A549 (cell line): ENCODE measurements around the gene RNF123. TPM values are rescaled to one million over a fixed set of nuclear protein-coding genes. Genes with fewer than 3 reads are reported as not detected.

Experiments
- ATAC-seq, 2 experiments: fragments of 200-7000 bp in 1 of 2; fragments of >200 bp in 1 of 2; cut with Nextera tagmentation in 1 of 2; cut with Tn5 transposase in 1 of 2; 3 replicates each; pipeline versions ENCODE4 v1.8.0 to v1.9.1; 2018 to 2020; ENCODE audit warnings: mild to moderate bottlenecking in 1 of 2, moderate library complexity in 1 of 2
- CTCF ChIA-PET: fragments of 300-600 bp; sonication (Branson Sonifier 250); formaldehyde crosslinking; extraction: SDS; loops from one replicate; lab custom pipeline; 2021; ENCODE audit warnings: antibody characterized with exemption, inconsistent platforms; lab: Yijun Ruan, JAX
- POLR2A ChIA-PET: fragments of 350-600 bp; formaldehyde crosslinking; extraction: SDS; loops from one replicate; lab custom pipeline; 2021; ENCODE audit warnings: antibody characterized with exemption, inconsistent platforms; lab: Yijun Ruan, JAX
- DNase-seq, 2 experiments: peaks; one replicate each; pipeline versions ENCODE4 v3.0.0 to v3.0.0-alpha.2; 2011 to 2016; ENCODE audit warnings: low read depth in 1 of 2, low spot score in 1 of 2
- FAIRE-seq: peaks from 2 replicates; lab custom pipeline; 2011; peaks lifted over from hg19 to GRCh38; lab: Jason Lieb, UNC
- H3K27ac ChIP-seq, 2 experiments: fragments of >200 bp; sonication (Bioruptor Twin); formaldehyde crosslinking; 3 replicates each; pipeline ENCODE4 v1.5.1; 2016 to 2017
- H3K4me1 ChIP-seq: fragments of >200 bp; sonication (Bioruptor Twin); formaldehyde crosslinking; 3 replicates; pipeline ENCODE4 v1.6.1; 2016
- H3K4me2 ChIP-seq: fragments of >200 bp; sonication (Bioruptor Twin); formaldehyde crosslinking; 3 replicates; pipeline ENCODE4 v1.6.1; 2016
- H3K4me3 ChIP-seq: fragments of >200 bp; sonication (Bioruptor Twin); formaldehyde crosslinking; 3 replicates; pipeline ENCODE4 v1.5.1; 2016
- H3K9me3 ChIP-seq: fragments of >200 bp; sonication (Bioruptor Twin); formaldehyde crosslinking; 3 replicates; pipeline ENCODE4 v1.6.1; 2016
- ATOH8 ChIP-seq: fragments of 250-450 bp; sonication (Bioruptor Pico); IDR thresholded peaks from 2 replicates; pipeline ENCODE4 v1.5.0; 2020; ENCODE audit warnings: low read depth, mild to moderate bottlenecking, moderate library complexity
- CHD2 ChIP-seq: fragments of 150-350 bp; IDR thresholded peaks from 2 replicates; pipeline ENCODE4 v1.6.1; 2014; ENCODE audit warnings: low read length; ENCODE audit not compliant: partially characterized antibody
- CHD4 ChIP-seq: fragments of 200-600 bp; sonication (generic); IDR thresholded peaks from 2 replicates; pipeline ENCODE4 v1.6.1; 2016; ENCODE audit warnings: antibody characterized with exemption, mild to moderate bottlenecking, borderline replicate concordance
- FOSB ChIP-seq: fragments of 250-450 bp; sonication (Bioruptor Pico); IDR thresholded peaks from 2 replicates; pipeline ENCODE4 v1.5.0; 2020; ENCODE audit warnings: mild to moderate bottlenecking, moderate library complexity
- FOXS1 ChIP-seq: fragments of 250-450 bp; sonication (Bioruptor Pico); IDR thresholded peaks from 2 replicates; pipeline ENCODE4 v1.5.0; 2020; ENCODE audit warnings: mild to moderate bottlenecking, moderate library complexity
- HOXA7 ChIP-seq: fragments of 250-450 bp; sonication (Bioruptor Pico); IDR thresholded peaks from 2 replicates; pipeline ENCODE4 v1.5.0; 2020; ENCODE audit warnings: mild to moderate bottlenecking, moderate library complexity
- HOXB13 ChIP-seq: fragments of 250-450 bp; sonication (Bioruptor Pico); IDR thresholded peaks from 2 replicates; pipeline ENCODE4 v1.5.0; 2020; ENCODE audit warnings: low read depth, mild to moderate bottlenecking, moderate library complexity
- JUNB ChIP-seq: fragments of >200 bp; sonication (Bioruptor Twin); formaldehyde crosslinking; IDR thresholded peaks from 2 replicates; pipeline ENCODE4 v1.6.1; 2016
- KDM1A ChIP-seq: fragments of 200-600 bp; sonication (generic); IDR thresholded peaks from 2 replicates; pipeline ENCODE4 v1.6.1; 2016; ENCODE audit warnings: low read depth, mild to moderate bottlenecking
- KDM5A ChIP-seq: fragments of 200-600 bp; sonication (generic); IDR thresholded peaks from 2 replicates; pipeline ENCODE4 v1.6.1; 2016; ENCODE audit warnings: antibody characterized with exemption, mild to moderate bottlenecking
- MAX ChIP-seq: IDR thresholded peaks from 2 replicates; pipeline ENCODE4 v1.6.1; 2012
- NFE2L2 ChIP-seq: fragments of 150-350 bp; conservative IDR thresholded peaks from 2 replicates; pipeline ENCODE4 v1.6.1; 2014; ENCODE audit warnings: low read length
- POLR2A ChIP-seq: IDR thresholded peaks from 2 replicates; pipeline ENCODE4 v1.6.1; 2012; ENCODE audit warnings: mild to moderate bottlenecking, low read length
- POLR2AphosphoS2 ChIP-seq: conservative IDR thresholded peaks from 2 replicates; pipeline ENCODE4 v1.6.1; 2012; ENCODE audit warnings: low read length, improper control_type of control experiment, inconsistent platforms
- RFX5 ChIP-seq: fragments of 450-650 bp; IDR thresholded peaks from 2 replicates; pipeline ENCODE4 v1.7.1; 2014; ENCODE audit warnings: antibody characterized with exemption, mild to moderate bottlenecking, moderate library complexity
- SREBF2 ChIP-seq: fragments of 450-650 bp; IDR thresholded peaks from 2 replicates; pipeline ENCODE4 v1.6.1; 2014; ENCODE audit warnings: mild to moderate bottlenecking, moderate library complexity
- TFCP2L1 ChIP-seq: fragments of 250-450 bp; sonication (Bioruptor Pico); IDR thresholded peaks from 2 replicates; pipeline ENCODE4 v1.5.0; 2021; ENCODE audit warnings: mild to moderate bottlenecking
- TP53 ChIP-seq: fragments of 250-450 bp; sonication (Bioruptor Pico); IDR thresholded peaks from 2 replicates; pipeline ENCODE4 v1.5.0; 2021; ENCODE audit warnings: mild to moderate bottlenecking, moderate library complexity
- ZSCAN20 ChIP-seq: fragments of 250-450 bp; sonication (Bioruptor Pico); IDR thresholded peaks from 2 replicates; pipeline ENCODE4 v1.8.0; 2022; ENCODE audit warnings: mild to moderate bottlenecking, moderate library complexity
- WGBS: methylation state at CpG from one replicate; pipeline ENCODE4 v1.1.6; 2017; ENCODE audit errors: missing lambda C conversion rate; 5-methylcytosine and 5-hydroxymethylcytosine counted together
- polyA plus RNA-seq, 4 experiments: library from polyadenylated mRNA; depleted of rRNA in 3 of 4; stranded (reverse); fragments of >200 nt; fragmentation: RNase III in 1 of 4; extraction: RNeasy Plus Mini Kit Qiagen cat#74134 plus additional on column Dnase treatment in 1 of 4; gene quantifications; 2 replicates in 3 of 4; 3 replicates in 1 of 4; pipeline ENCODE4 v1.2.3, GENCODE V29; 2011 to 2017
- TF ChIP-seq, protein P1 (sequence below): fragments of >200 bp; sonication (Bioruptor Twin); formaldehyde crosslinking; IDR thresholded peaks from 3 replicates; pipeline ENCODE4 v1.6.1; 2016
- TF ChIP-seq, protein P2 (sequence below): IDR thresholded peaks from 2 replicates; pipeline ENCODE4 v1.6.1; 2012
- TF ChIP-seq, protein P3 (sequence below): fragments of >200 bp; sonication (Bioruptor Twin); formaldehyde crosslinking; IDR thresholded peaks from 2 replicates; pipeline ENCODE4 v1.6.1; 2016

RNF123 gene
- polyA plus RNA-seq, 2 of the 4 experiments (the other 2 are of a cell fraction) = 14.4 to 16.0 TPM

GRCh38 chr3:49761661-49762060 is 72.3 kb downstream of the RNF123 start (continued):
- TF ChIP-seq ATOH8 (CRISPR knock-in tag) (no peak), FOXS1 (CRISPR knock-in tag) (no peak), POLR2A (no peak), MAX (no peak)
- TF ChIP-seq, protein P1, sequence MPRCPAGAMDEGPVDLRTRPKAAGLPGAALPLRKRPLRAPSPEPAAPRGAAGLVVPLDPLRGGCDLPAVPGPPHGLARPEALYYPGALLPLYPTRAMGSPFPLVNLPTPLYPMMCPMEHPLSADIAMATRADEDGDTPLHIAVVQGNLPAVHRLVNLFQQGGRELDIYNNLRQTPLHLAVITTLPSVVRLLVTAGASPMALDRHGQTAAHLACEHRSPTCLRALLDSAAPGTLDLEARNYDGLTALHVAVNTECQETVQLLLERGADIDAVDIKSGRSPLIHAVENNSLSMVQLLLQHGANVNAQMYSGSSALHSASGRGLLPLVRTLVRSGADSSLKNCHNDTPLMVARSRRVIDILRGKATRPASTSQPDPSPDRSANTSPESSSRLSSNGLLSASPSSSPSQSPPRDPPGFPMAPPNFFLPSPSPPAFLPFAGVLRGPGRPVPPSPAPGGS = no peak

DNA sequence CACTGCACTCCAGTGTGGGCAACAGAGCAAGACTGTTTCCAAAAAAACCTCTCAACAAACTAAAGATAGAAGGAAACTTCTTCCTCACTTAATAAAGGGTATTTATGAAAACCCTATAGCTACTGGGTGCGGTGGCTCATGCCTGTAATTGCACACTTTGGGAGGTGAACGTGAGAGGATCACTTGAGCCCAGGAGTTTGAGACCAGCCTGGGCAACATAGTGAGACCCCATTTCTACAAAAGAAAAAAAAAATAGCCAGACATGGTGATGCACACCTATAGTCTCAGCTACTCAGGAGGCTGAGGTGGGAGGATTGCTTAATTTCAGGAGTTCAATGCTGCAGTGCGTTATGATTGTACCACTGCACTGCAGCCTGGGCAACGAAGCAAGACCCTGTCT is 74.6 kb downstream of the RNF123 start:
- H3K4me2 ChIP-seq = no peak overlapping the region
- no peak for TF ChIP-seq HOXB13 (CRISPR knock-in tag)
- no peak for TF ChIP-seq HOXA7
- no peak for TF ChIP-seq ATOH8 (CRISPR knock-in tag)
- no peak for TF ChIP-seq TFCP2L1 (CRISPR knock-in tag)
- no peak for TF ChIP-seq TP53
- no peak for TF ChIP-seq NFE2L2
- TF ChIP-seq MAX = no peak
- no peak for TF ChIP-seq FOSB
- no peak for TF ChIP-seq POLR2AphosphoS2
- no peak for TF ChIP-seq CHD2
- TF ChIP-seq, protein P2, sequence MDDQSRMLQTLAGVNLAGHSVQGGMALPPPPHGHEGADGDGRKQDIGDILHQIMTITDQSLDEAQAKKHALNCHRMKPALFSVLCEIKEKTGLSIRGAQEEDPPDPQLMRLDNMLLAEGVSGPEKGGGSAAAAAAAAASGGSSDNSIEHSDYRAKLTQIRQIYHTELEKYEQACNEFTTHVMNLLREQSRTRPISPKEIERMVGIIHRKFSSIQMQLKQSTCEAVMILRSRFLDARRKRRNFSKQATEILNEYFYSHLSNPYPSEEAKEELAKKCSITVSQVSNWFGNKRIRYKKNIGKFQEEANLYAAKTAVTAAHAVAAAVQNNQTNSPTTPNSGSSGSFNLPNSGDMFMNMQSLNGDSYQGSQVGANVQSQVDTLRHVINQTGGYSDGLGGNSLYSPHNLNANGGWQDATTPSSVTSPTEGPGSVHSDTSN = no peak
- TF ChIP-seq RFX5 = no peak
- TF ChIP-seq JUNB = no peak
- no peak for TF ChIP-seq CHD4
- no peak for TF ChIP-seq KDM5A
- TF ChIP-seq SREBF2 = no peak
- TF ChIP-seq, protein P3, sequence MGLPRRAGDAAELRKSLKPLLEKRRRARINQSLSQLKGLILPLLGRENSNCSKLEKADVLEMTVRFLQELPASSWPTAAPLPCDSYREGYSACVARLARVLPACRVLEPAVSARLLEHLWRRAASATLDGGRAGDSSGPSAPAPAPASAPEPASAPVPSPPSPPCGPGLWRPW = no peak
- no peak for TF ChIP-seq KDM1A
- no peak for TF ChIP-seq ZSCAN20 (CRISPR knock-in tag)
- FAIRE-seq (no peak), DNase-seq (no peak), ATAC-seq (no peak)
- no peaks in the 10 kb centered on the region for H3K9me3 ChIP-seq
- WGBS = 94% methylated on average over 4 of the region's 4 CpGs
- ChIA-PET CTCF (interaction anchor here (0.5 kb wide), 1 partner anchor 25 kb away, joined by 3 read pairs; no protein-coding TSS in a partner anchor), POLR2A (no interaction called here)
- H3K4me3 ChIP-seq = no peak overlapping the region
- H3K4me1 ChIP-seq = no peaks in the 10 kb centered on the region
- H3K27ac ChIP-seq = no peak overlapping the region
